NOMO-1 treated with DMSO at 0.1 percent for 48 hours (cell line): ENCODE results near the gene SYCP2.
A peak's percentile ranks its signal among the peaks of the same experiment; 100 is the strongest.

ENCODE experiments used
- DNase-seq: peaks from one replicate; lab custom pipeline; 2025; ENCODE audit not compliant: unreplicated experiment; lab: John Stamatoyannopoulos, UW

SYCP2 gene

DNA sequence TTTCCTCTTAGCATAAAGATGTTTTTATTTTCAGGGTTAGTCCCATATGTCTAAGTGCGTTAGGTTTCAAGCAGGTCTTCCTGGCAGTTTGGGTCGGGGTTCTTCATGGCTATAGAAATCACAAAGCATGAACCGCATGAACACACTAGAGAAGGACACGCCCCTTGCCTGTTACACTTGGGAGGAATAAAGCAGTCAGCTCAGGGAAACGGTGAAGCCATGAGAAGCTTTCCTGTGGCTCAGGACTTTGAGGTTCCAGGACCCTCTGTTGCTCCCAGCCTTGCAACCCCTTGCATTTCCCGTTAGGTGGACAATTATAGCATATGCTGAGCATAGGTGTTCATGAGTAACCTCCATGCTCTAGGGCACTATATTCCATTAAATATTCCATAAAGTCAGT is 96.7 kb downstream of the SYCP2 start:
- no peak for DNase-seq

GRCh38 chr20:59835448-59836395 is 97.7 kb downstream of the SYCP2 start:
- no peak for DNase-seq

DNA sequence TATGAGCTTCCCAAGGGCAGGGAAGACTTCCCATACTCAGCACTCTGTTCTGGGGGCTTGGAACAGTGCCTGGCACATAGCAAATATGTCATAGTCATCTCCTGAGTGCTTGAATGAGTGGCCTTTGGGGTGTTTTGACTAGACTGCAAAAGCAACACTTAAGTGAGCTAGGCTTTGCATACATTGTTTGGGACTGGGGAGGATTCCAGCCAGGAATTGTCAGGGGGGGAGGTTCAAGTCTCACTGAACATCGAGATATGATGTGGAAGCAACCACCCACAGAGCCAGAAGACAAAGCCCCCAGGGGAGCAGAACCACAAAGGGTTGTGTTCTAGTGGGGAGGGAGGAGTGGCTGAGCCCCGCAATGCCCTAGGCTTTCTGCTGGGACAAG is 98.4 kb downstream of the SYCP2 start:
- DNase-seq = no peak

DNA sequence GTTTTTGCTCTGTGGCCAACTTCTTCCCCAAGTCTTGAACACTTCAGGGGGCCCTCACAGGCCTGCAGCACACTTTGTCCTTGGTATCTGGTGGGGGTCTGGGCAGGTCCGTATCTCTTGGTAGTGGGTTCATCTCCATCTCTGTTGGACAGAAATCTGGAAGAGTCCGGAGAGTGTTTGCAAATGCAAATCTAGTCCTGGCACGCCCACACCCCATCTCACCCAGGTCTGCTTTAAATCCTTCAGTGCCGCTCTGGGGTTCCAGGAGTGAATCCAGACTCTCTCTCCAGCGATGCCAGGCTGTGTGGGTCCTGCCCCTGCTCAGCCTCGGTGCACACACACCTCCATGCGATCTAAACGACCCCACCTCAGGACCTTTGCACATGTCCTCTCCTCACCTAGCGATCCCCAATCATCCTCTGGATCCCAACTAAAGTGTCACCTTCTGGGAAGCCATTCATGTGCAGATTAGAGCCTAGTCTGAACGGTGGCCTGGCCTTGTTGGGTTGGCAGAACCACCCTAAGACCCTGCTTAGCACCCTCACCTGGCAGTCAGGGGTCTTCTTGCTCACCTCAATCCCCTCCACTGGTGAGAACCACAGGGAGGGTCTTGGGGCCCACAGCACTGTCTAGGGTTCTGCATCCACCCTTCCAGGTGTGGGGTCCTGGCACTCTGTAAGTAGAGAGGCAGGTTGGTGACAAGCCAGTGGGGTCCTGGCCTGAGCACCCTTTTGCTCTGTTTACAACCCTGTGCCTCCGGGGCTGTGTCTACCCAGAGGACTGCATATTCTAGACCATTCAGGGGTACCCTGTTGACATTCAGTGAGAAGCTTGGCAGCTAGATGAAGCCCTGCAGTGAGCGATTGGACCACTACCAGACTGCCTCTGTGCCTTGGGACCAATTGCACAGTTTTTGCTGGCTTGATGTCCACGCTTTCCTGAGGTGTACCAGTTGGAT is 100.8 kb downstream of the SYCP2 start:
- no peak for DNase-seq

DNA sequence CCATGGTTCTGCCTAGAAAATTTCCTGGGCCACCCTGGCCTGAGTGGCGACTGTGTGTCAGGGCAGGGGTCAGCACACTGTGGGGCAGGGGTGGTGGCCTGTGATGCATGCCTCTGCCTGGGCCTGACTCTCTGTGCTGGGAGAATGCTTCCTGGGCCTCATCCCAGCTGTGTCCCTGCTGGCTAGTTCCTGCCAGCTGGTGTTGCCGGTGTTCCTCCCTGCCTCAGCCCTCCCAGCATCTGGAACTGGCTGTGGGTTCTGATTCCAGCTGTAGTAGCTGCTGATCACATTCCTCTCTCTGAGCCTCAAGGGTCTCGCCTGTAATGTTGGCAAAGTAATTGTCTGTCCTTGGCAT is 101.5 kb downstream of the SYCP2 start:
- no peak for DNase-seq

GRCh38 chr20:59831024-59831915 is 102.2 kb downstream of the SYCP2 start:
- DNase-seq = no peak

- DNase-seq = no peak
Observed at GRCh38 chr20:59830665-59831023, 102.8 kb downstream of the SYCP2 start.

DNA sequence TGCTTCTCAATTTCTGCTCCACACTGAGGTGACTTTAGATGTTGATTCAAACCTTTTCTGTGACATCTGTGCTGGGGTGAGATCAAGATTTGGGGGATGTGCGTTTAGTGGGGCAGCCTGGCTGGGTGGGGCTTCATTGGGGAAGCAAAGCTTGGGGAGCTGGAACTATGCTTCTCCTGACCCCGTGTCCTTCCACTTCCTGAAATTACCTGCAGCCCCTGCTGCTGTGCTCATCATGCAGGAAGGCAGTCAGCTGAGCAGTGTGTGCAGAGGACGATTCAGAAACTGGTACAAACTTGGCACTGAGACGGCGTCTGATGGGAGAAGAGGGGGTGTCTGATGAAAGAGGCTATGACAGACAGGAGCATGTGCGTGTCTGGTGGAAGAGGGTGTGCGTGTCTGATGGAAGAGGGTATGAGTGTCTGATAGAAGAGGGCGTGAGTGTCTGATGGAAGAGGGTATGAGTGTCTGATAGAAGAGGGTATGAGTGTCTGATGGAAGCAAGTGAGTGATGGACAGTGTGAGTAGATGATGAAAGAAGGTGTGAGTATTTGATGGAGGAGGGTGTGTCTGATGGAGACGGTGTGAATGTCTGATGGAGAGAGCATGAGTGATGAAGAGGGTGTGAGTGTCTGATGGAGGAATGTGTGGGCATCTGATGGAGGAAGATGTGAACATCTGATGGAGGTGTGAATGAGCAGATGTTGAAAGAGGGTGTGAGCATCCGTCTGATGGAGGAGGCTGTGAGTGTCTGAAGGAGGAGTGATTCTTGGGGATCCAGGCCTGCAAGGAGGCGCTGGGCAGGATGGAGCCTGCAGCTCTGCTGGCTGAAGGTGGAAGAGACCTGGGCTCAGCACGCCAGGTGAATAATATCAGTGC is 103.4 kb downstream of the SYCP2 start:
- DNase-seq = peak; percentile 1

GRCh38 chr20:59829054-59829785 is 104.2 kb downstream of the SYCP2 start:
- DNase-seq = no peak

DNA sequence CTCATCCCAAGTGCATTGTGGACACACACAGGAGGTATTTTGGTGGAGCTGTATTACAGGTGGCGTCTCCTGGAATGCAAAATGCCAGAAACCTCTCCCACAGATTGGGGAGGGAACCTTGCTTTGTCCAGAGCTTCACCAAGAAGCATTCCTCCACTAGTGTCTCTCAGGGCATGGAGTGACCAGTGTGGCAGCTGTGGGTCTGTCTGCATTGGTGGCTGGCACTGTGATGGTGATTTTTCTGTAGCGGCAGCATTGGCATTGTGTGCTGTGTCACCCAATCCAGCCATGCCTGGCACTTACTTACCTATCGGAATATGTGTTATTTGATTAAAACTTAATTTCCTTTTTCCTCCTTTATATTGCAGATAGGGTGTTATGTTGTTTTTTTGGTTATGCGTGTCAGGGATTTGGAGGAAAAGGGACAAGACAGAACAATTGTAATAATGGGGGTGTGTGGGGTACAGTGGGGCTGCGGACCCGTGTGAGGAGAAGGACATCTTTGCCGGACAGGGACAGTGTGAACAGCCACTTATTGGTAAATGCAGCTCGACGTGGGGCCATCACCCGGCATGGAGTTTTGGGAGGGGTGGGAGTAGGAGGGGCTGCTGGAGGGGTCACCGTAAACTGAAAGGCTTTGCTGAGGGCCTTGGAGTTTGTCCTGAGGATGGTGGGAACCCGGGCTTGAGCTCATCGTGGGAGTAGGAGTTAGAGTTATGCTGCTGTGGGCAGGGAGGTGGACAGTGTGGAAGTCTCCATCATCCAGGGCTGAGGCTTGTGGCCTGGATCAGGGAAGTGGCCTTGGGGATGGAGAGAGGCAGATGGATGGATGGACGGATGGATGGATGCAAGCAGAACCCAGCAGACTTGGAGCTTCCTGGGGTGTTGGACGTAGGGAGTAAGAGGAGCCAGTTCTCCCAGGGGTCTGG is 105.0 kb downstream of the SYCP2 start:
- no peak for DNase-seq

DNA sequence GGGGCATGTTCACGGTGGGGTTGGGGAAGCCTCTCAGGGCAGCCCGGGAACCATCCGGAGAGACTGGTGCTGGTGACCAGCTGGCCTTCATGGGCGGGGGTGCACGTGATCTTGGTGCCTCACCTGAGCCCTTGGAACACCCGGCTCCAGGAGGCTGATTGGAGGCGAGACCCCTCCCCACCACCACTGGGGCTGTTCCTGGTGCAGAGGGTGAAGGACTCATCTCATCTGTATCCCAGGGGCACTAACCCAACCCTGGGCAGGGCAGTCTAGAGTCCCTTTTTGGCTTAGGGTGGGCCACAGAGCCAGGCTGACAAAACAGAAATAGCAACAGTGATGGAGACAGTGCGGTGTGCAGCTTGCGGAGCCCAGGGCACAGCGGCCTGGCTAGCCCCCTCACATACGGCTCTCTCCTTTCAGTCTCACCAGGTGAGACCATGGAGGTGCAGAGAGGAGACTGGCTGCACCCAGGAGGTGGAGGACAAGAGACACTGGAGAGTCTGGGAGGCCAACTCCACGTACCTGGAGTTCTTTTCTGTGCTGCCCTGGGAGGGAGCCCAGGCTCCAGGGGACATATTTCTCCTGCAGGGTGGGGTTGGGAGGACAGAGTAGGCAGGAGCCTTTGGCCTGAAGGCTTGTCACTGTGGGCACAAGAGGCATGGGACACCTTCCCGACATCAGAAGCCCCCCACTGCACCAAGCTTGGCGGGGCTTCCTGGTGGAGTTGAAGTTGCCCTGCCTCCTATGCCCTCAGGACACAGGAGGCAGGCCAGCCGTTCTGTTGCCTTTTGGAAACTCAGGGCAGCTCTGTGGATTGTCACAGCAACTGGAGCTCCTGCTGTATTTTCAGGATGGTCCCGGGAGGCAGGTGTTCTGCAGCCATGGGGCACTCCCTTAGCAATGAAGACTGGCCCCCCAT is 106.0 kb downstream of the SYCP2 start:
- no peak for DNase-seq

- no peak for DNase-seq
Observed at GRCh38 chr20:59825944-59826759, 107.3 kb downstream of the SYCP2 start.

- no peak for DNase-seq
Observed at GRCh38 chr20:59825563-59825920, 107.9 kb downstream of the SYCP2 start.

DNA sequence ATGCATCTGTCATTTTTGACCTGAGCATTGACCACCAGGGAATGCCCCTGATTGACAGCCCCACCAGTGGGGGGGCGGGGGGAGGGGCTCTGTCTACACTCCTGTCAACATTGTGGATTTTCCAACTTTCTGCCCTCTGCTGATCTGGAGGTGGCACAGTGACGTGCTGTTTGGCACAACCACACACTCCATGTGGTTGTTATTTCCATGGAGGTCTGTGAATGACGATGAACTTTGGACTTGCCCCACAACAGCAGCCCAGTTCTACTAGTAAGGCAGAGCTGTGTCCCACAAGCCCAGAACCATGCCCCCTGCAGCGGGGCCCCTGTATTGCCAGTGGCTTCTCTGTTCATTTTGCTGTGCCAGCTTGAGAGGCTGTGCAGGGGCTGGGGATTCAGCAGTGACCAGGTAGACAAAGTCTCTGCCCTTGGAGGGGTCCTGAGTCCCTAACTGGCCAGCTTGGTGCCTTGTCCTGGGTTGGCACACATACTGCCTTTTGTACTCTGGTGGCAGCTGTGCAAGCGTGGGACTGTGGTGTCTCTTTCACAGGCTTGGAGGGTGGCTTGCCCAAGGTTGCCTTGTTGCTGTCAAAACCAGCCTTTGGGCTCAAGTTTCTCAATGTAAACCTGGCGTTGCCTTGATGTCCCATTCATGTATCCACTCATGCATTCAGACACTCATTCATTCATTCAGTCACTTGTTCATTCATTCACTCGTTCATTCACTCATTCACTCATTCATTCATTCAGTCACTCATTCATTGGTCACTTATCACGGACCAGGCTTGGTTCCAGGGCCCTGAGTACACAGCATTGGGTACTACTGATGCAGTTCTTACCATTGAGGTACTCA is 108.5 kb downstream of the SYCP2 start:
- no peak for DNase-seq

DNA sequence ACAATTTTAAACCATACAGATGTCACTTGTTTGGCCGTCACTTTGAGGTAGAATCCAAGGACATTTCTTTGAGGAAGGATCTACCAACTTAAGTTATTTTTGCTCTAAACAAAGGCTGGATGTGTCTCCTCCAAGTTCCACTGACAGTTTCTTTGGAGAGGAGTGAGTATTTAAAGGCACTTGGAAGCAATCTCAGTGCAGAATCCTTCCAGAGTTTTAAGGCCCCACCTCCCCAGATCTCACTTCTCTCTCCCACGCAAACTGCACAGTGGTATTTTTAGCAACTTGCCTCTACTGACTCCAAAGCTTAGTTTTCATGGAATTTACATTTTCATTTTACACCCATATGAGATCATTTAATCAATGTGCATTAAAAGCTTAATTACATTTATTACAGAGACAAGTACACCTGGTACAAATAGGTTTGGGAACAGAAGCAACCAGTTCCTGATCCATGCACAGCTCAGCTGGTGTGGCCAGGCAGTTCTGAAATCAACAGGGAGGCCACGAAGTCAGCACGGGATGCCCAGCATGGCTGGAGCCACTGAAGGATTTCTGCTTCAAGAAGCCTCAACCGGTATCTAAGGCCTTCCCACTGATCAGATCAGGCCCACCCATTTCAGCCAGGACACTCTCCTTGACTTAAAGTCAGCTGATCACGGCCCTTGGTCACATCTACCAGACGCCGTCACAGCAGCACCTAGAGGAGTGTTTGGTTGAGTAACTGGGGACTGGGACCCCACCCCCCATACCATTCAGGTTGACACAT is 109.8 kb downstream of the SYCP2 start:
- DNase-seq = no peak
